Caco-2 (cell line): ENCODE data around the gene LEFTY2. TPM values are rescaled to one million over a fixed set of nuclear protein-coding genes. Genes with fewer than 3 reads are reported as not detected.

Experiments used
- BruUV-seq: library from RNA; stranded (reverse); fragments of 400-500 nt; replicated peaks from 2 replicates; lab custom pipeline; 2021; lab: Mats Ljungman, UMichigan
- CTCF ChIA-PET: fragments of 300-600 bp; sonication (Branson Sonifier 250); formaldehyde crosslinking; loops from one replicate; lab custom pipeline; 2022; ENCODE audit warnings: antibody characterized with exemption; lab: Charles Lee
- POLR2A ChIA-PET: fragments of 300-600 bp; sonication (Branson Sonifier 250); formaldehyde crosslinking; loops from one replicate; lab custom pipeline; 2022; ENCODE audit warnings: antibody characterized with exemption; lab: Charles Lee
- DNase-seq, 2 experiments: peaks; one replicate each; pipeline versions ENCODE4 v3.0.0 to v3.0.0-alpha.2; 2020 to 2022
- H3K27me3 ChIP-seq: replicated peaks from 2 replicates; pipeline ENCODE4 v1.6.0; 2011; ENCODE audit warnings: low read length; ENCODE audit not compliant: control insufficient read depth, insufficient read depth
- H3K36me3 ChIP-seq: 2 replicates; pipeline ENCODE4 v1.5.1; 2011; ENCODE audit warnings: low read length; ENCODE audit not compliant: control insufficient read depth, insufficient read depth
- H3K4me1 ChIP-seq: fragments of 250-450 bp; sonication (Bioruptor Pico); 2 replicates; pipeline ENCODE4 v1.5.1; 2020; ENCODE audit warnings: mild to moderate bottlenecking
- H3K4me3 ChIP-seq: 2 replicates; pipeline ENCODE4 v1.5.1; 2011; ENCODE audit warnings: low read depth, mild to moderate bottlenecking, control low read depth, low read length
- H3K9me3 ChIP-seq: fragments of 250-450 bp; sonication (Bioruptor Pico); 2 replicates; pipeline ENCODE4 v1.5.1; 2020; ENCODE audit warnings: mild to moderate bottlenecking, moderate library complexity
- H3K27ac Mint-ChIP-seq: one replicate; pipeline ENCODE4 v1.8.0; 2022; ENCODE audit warnings: mixed read lengths; ENCODE audit not compliant: unreplicated experiment
- H3K27me3 Mint-ChIP-seq: one replicate; pipeline ENCODE4 v1.8.0; 2022; ENCODE audit warnings: mixed read lengths; ENCODE audit not compliant: insufficient read depth, unreplicated experiment
- H3K36me3 Mint-ChIP-seq: one replicate; pipeline ENCODE4 v1.8.0; 2022; ENCODE audit warnings: mild to moderate bottlenecking, mixed read lengths; ENCODE audit not compliant: insufficient read depth, unreplicated experiment
- H3K4me1 Mint-ChIP-seq: one replicate; pipeline ENCODE4 v1.8.0; 2022; ENCODE audit warnings: low read depth, mixed read lengths; ENCODE audit not compliant: unreplicated experiment
- H3K4me3 Mint-ChIP-seq: one replicate; pipeline ENCODE4 v1.8.0; 2022; ENCODE audit warnings: mild to moderate bottlenecking, moderate library complexity, mixed read lengths; ENCODE audit not compliant: unreplicated experiment
- H3K9me3 Mint-ChIP-seq: one replicate; pipeline ENCODE4 v1.8.0; 2022; ENCODE audit warnings: mixed read lengths; ENCODE audit not compliant: unreplicated experiment
- intact Hi-C: fragments of 100-400 bp; cut with micrococcal nuclease; formaldehyde crosslinking; loops from one replicate; pipeline ENCODE4 v1.10.0; 2022; ENCODE audit not compliant: unreplicated experiment
- total RNA-seq: library from RNA; stranded (reverse); gene quantifications from 2 replicates; pipeline ENCODE4 v1.2.3, GENCODE V29; 2022
- TF ChIP-seq, protein P1 (sequence below), 2 experiments: fragments of 200-600 bp in 1 of 2; IDR thresholded peaks; 1 replicate in 1 of 2; 2 replicates in 1 of 2; pipeline versions ENCODE4 v1.5.1 to v1.8.0; 2011 to 2022; ENCODE audit warnings: antibody characterized with exemption in 1 of 2, control low read depth in 1 of 2, inconsistent platforms in 1 of 2, low read depth in 1 of 2, low read length in 1 of 2, mild to moderate bottlenecking in 1 of 2, moderate library complexity in 1 of 2; ENCODE audit not compliant: insufficient read depth in 1 of 2, severe bottlenecking in 1 of 2, unreplicated experiment in 1 of 2

The LEFTY2 gene
- total RNA-seq, 1 experiment from 2014 or later = not detected

DNA sequence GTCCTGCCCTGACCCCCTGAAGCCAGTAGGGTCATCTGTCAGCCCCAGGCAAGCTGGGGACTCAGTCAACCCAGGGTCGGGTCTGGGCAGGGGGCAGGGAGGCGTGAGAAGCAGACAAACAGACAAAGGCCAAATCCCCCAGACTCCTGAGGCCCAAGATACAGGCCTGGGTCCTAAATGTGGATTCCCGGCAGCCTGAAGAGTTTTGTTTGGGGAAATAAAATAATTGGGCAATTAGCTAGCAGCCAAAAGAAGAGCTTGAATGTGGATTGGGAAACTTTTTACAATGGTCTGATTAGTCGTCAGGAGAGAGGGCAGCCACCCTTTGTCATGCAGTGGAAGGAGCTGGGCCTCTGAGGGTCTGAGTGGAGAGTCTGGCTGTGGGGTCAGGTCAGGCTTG, 4.5 kb upstream of the LEFTY2 start:
- Mint-ChIP-seq H3K4me1 (peaks cover 7% of the 10 kb centered on the region), H3K27ac (no peak overlapping the region), H3K36me3 (no peaks in the 10 kb centered on the region), H3K27me3 (no peaks in the 10 kb centered on the region), H3K9me3 (no peaks in the 10 kb centered on the region), H3K4me3 (no peak overlapping the region)
- H3K36me3 ChIP-seq = no peaks in the 10 kb centered on the region
- BruUV-seq = no TSS peak
- POLR2A ChIA-PET = no interaction called here
- H3K4me3 ChIP-seq = no peak overlapping the region
- no peaks in the 10 kb centered on the region for H3K9me3 ChIP-seq
- intact Hi-C loops = no loop called here
- H3K27me3 ChIP-seq = no peaks in the 10 kb centered on the region
- CTCF ChIA-PET = no interaction called here
- TF ChIP-seq, protein P1, sequence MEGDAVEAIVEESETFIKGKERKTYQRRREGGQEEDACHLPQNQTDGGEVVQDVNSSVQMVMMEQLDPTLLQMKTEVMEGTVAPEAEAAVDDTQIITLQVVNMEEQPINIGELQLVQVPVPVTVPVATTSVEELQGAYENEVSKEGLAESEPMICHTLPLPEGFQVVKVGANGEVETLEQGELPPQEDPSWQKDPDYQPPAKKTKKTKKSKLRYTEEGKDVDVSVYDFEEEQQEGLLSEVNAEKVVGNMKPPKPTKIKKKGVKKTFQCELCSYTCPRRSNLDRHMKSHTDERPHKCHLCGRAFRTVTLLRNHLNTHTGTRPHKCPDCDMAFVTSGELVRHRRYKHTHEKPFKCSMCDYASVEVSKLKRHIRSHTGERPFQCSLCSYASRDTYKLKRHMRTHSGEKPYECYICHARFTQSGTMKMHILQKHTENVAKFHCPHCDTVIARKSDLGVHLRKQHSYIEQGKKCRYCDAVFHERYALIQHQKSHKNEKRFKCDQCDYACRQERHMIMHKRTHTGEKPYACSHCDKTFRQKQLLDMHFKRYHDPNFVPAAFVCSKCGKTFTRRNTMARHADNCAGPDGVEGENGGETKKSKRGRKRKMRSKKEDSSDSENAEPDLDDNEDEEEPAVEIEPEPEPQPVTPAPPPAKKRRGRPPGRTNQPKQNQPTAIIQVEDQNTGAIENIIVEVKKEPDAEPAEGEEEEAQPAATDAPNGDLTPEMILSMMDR (IDR thresholded peaks at IDR 0.05; ENCODE audit: insufficient read depth in 1 of 2, low read depth in 1 of 2, low read length in 1 of 2, severe bottlenecking in 1 of 2, unreplicated experiment in 1 of 2) = no peak
- DNase-seq = no peak
- no peaks in the 10 kb centered on the region for H3K4me1 ChIP-seq

DNA sequence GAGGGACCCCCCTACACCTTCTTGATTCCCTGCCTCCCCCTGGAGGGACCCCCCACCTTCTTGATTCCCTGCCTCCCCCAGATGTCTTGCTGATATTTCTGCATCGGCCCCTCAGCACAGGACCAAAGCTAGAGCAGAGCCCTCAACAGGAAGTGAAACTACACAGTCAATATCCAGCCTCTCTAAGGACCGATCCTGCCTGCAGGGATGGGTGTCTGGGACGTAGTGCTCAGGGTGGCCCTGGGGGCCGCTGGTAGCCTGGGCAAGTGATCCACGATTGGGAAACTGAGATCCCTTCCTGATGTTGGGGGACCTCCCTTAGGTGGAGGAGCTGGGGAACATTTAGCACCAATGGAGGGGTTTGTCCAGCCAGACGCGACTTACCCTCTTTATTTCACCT, 3.9 kb upstream of the LEFTY2 start:
- no peak overlapping the region for H3K4me3 ChIP-seq
- Mint-ChIP-seq H3K27ac (no peak overlapping the region), H3K9me3 (no peaks in the 10 kb centered on the region), H3K4me1 (peaks cover 7% of the 10 kb centered on the region), H3K4me3 (no peak overlapping the region), H3K27me3 (no peaks in the 10 kb centered on the region), H3K36me3 (no peaks in the 10 kb centered on the region)
- CTCF ChIA-PET = no interaction called here
- H3K27me3 ChIP-seq = no peaks in the 10 kb centered on the region
- TF ChIP-seq, protein P1 (IDR thresholded peaks at IDR 0.05; ENCODE audit: insufficient read depth in 1 of 2, low read depth in 1 of 2, low read length in 1 of 2, severe bottlenecking in 1 of 2, unreplicated experiment in 1 of 2) = no peak
- no peaks in the 10 kb centered on the region for H3K9me3 ChIP-seq
- H3K4me1 ChIP-seq = no peaks in the 10 kb centered on the region
- no TSS peak for BruUV-seq
- no peak for DNase-seq
- intact Hi-C loops = no loop called here
- no peaks in the 10 kb centered on the region for H3K36me3 ChIP-seq
- POLR2A ChIA-PET = no interaction called here

DNA sequence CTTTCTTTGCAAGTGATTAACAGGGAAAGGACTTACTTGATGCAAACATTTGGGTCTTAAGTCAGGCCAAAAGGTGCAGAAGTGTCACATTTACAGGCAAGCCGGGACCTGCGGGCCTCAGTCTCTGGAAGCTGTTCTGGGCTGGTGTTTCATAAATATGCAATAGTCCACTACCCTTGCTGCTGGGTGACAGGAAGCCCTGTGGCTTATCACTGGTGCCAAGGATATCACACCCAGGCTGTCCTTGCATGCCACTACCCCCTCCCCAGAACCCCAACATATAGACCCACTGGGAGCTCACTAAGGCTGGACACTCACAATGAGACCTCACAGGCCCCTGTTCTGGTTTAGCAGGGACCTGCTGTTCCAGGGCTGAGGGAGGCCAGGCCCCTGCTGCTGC, 3.4 kb upstream of the LEFTY2 start:
- H3K4me1 Mint-ChIP-seq = peaks cover 7% of the 10 kb centered on the region
- H3K27me3 Mint-ChIP-seq = no peaks in the 10 kb centered on the region
- intact Hi-C loops = no loop called here

More for the DNA sequence above, 3.4 kb upstream of the LEFTY2 start:
- no peak overlapping the region for H3K27ac Mint-ChIP-seq
- no peak overlapping the region for H3K4me3 Mint-ChIP-seq
- H3K9me3 ChIP-seq = no peaks in the 10 kb centered on the region
- H3K36me3 ChIP-seq = no peaks in the 10 kb centered on the region
- DNase-seq = no peak
- H3K27me3 ChIP-seq = no peaks in the 10 kb centered on the region
- H3K9me3 Mint-ChIP-seq = no peaks in the 10 kb centered on the region
- no peaks in the 10 kb centered on the region for H3K36me3 Mint-ChIP-seq
- no peak overlapping the region for H3K4me3 ChIP-seq
- ChIA-PET CTCF (no interaction called here), POLR2A (no interaction called here)
- BruUV-seq = no TSS peak
- H3K4me1 ChIP-seq = no peaks in the 10 kb centered on the region
- TF ChIP-seq, protein P1 (IDR thresholded peaks at IDR 0.05; ENCODE audit: insufficient read depth in 1 of 2, low read depth in 1 of 2, low read length in 1 of 2, severe bottlenecking in 1 of 2, unreplicated experiment in 1 of 2) = no peak
